HUES48 (cell line): ENCODE data around the gene TCF7L2.

Source experiments
- H3K27ac ChIP-seq: one replicate; pipeline ENCODE4 v1.7.0; 2013; ENCODE audit warnings: low read depth, low read length, inconsistent platforms
- H3K27me3 ChIP-seq: 2 replicates; pipeline ENCODE4 v1.6.1; 2013; ENCODE audit warnings: mild to moderate bottlenecking, low read length; ENCODE audit not compliant: control insufficient read depth, insufficient read depth
- H3K36me3 ChIP-seq: 2 replicates; pipeline ENCODE4 v1.6.1; 2013; ENCODE audit warnings: low read length; ENCODE audit not compliant: control insufficient read depth, insufficient read depth
- H3K4me1 ChIP-seq: 2 replicates; pipeline ENCODE4 v1.6.1; 2013; ENCODE audit warnings: mild to moderate bottlenecking, low read length; ENCODE audit not compliant: control insufficient read depth, insufficient read depth
- H3K4me3 ChIP-seq: 2 replicates; pipeline ENCODE4 v1.5.1; 2013; ENCODE audit warnings: mild to moderate bottlenecking, low read depth, low read length
- H3K9ac ChIP-seq: 2 replicates; pipeline ENCODE4 v1.6.1; 2013; ENCODE audit warnings: mild to moderate bottlenecking, low read depth, low read length, moderate library complexity
- H3K9me3 ChIP-seq: 2 replicates; pipeline ENCODE4 v1.6.1; 2013; ENCODE audit warnings: low read length; ENCODE audit not compliant: control insufficient read depth, insufficient read depth

TCF7L2 gene

GRCh38 chr10:112999102-112999501, 49.1 kb downstream of the TCF7L2 start:
- Histone ChIP-seq H3K4me3 (no peak overlapping the region), H3K4me1 (peaks cover 18% of the 10 kb centered on the region)

GRCh38 chr10:113000442-113000841, 50.4 kb downstream of the TCF7L2 start:
- H3K9me3 ChIP-seq, result no peaks in the 10 kb centered on the region
- H3K27ac ChIP-seq, result no peak overlapping the region
- no peak overlapping the region for H3K9ac ChIP-seq
- peaks cover 37% of the 10 kb centered on the region for H3K36me3 ChIP-seq
- H3K4me1 ChIP-seq, result peaks cover 22% of the 10 kb centered on the region
- H3K4me3 ChIP-seq, result no peak overlapping the region
- no peaks in the 10 kb centered on the region for H3K27me3 ChIP-seq

More at GRCh38 chr10:112999102-112999501, 49.1 kb downstream of the TCF7L2 start:
- no peak overlapping the region for H3K27ac ChIP-seq
- no peak overlapping the region for H3K9ac ChIP-seq
- peaks cover 38% of the 10 kb centered on the region for H3K36me3 ChIP-seq
- H3K27me3 ChIP-seq, result no peaks in the 10 kb centered on the region
- no peaks in the 10 kb centered on the region for H3K9me3 ChIP-seq

- no peaks in the 10 kb centered on the region for H3K9me3 ChIP-seq
- H3K4me1 ChIP-seq, result peaks cover 25% of the 10 kb centered on the region
- peaks cover 33% of the 10 kb centered on the region for H3K36me3 ChIP-seq
- H3K4me3 ChIP-seq, result no peak overlapping the region
- H3K9ac ChIP-seq, result no peak overlapping the region
- H3K27me3 ChIP-seq, result no peaks in the 10 kb centered on the region
- H3K27ac ChIP-seq, result no peak overlapping the region
Observed at GRCh38 chr10:113000876-113001598, 51.0 kb downstream of the TCF7L2 start.

GRCh38 chr10:113001599-113002448, 51.8 kb downstream of the TCF7L2 start:
- Histone ChIP-seq H3K27me3 (no peaks in the 10 kb centered on the region), H3K9me3 (no peaks in the 10 kb centered on the region), H3K4me3 (no peak overlapping the region), H3K4me1 (peaks cover 29% of the 10 kb centered on the region), H3K9ac (no peak overlapping the region), H3K36me3 (peaks cover 34% of the 10 kb centered on the region), H3K27ac (no peak overlapping the region)

- Histone ChIP-seq H3K27me3 (no peaks in the 10 kb centered on the region), H3K4me3 (no peak overlapping the region), H3K36me3 (peaks cover 37% of the 10 kb centered on the region), H3K9me3 (no peaks in the 10 kb centered on the region), H3K9ac (no peak overlapping the region), H3K27ac (no peak overlapping the region), H3K4me1 (peaks cover 31% of the 10 kb centered on the region)
Observed at GRCh38 chr10:113002449-113002777, 52.4 kb downstream of the TCF7L2 start.

GRCh38 chr10:113003052-113003451, 53.0 kb downstream of the TCF7L2 start:
- no peak overlapping the region for H3K27ac ChIP-seq
- no peaks in the 10 kb centered on the region for H3K9me3 ChIP-seq
- H3K4me1 ChIP-seq, result peaks cover 31% of the 10 kb centered on the region
- H3K9ac ChIP-seq, result no peak overlapping the region
- no peaks in the 10 kb centered on the region for H3K27me3 ChIP-seq
- no peak overlapping the region for H3K4me3 ChIP-seq
- H3K36me3 ChIP-seq, result peaks cover 42% of the 10 kb centered on the region

GRCh38 chr10:113004069-113004618, 54.1 kb downstream of the TCF7L2 start:
- Histone ChIP-seq H3K4me3 (no peak overlapping the region), H3K4me1 (peaks cover 31% of the 10 kb centered on the region), H3K27ac (no peak overlapping the region), H3K9ac (no peak overlapping the region), H3K36me3 (peaks cover 48% of the 10 kb centered on the region), H3K9me3 (no peaks in the 10 kb centered on the region), H3K27me3 (no peaks in the 10 kb centered on the region)

- H3K4me3 ChIP-seq, result no peak overlapping the region
- no peaks in the 10 kb centered on the region for H3K9me3 ChIP-seq
- H3K27me3 ChIP-seq, result no peaks in the 10 kb centered on the region
- H3K9ac ChIP-seq, result no peak overlapping the region
- no peak overlapping the region for H3K27ac ChIP-seq
- H3K4me1 ChIP-seq, result peaks cover 23% of the 10 kb centered on the region
- peaks cover 50% of the 10 kb centered on the region for H3K36me3 ChIP-seq
Observed at GRCh38 chr10:113005380-113005779, 55.3 kb downstream of the TCF7L2 start.

GRCh38 chr10:113006656-113007342, 56.8 kb downstream of the TCF7L2 start:
- H3K9ac ChIP-seq, result no peak overlapping the region
- no peaks in the 10 kb centered on the region for H3K27me3 ChIP-seq
- H3K27ac ChIP-seq, result no peak overlapping the region
- H3K4me1 ChIP-seq, result peaks cover 30% of the 10 kb centered on the region
- H3K9me3 ChIP-seq, result no peaks in the 10 kb centered on the region
- H3K36me3 ChIP-seq, result peaks cover 46% of the 10 kb centered on the region
- no peak overlapping the region for H3K4me3 ChIP-seq

GRCh38 chr10:113007343-113007771, 57.3 kb downstream of the TCF7L2 start:
- Histone ChIP-seq H3K4me3 (no peak overlapping the region), H3K4me1 (peaks cover 36% of the 10 kb centered on the region), H3K9me3 (no peaks in the 10 kb centered on the region), H3K36me3 (peaks cover 41% of the 10 kb centered on the region), H3K9ac (no peak overlapping the region), H3K27ac (no peak overlapping the region), H3K27me3 (no peaks in the 10 kb centered on the region)
